HPDE6-E6E7 (cell line): ENCODE data around the gene FMO2.

ENCODE experiments used
- DNase-seq: peaks from one replicate; pipeline ENCODE4 v3.0.0; 2011; ENCODE audit warnings: missing footprints; ENCODE audit errors: extremely low spot score

Gene FMO2

GRCh38 chr1:171185091-171185490 is at the start of gene FMO2:
Gene FMO2 (plus strand): TSS chr1:171185300. CDS start chr1:171185714, 414 bp downstream.
- DNase-seq, result no peak

DNA sequence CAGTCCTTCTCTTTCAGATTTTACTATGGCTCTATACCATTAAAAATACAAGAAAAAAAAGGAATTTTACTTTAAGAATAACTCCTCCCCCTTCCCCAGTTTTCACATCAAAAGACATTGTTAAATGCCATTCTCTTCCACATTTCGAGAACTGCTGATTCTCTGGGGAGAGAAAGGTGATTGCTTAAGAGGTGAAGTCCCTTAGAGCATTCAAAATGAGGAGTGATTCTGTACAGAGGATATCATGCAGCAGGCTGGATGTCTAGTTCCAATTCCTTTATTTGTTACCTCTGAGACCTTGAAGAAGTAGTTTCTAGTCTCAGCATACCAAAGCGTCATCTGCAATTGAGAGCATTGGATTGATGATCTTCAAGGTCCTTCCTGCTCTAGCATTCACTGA is 47.5 kb upstream of the FMO2 start:
- no peak for DNase-seq

DNA sequence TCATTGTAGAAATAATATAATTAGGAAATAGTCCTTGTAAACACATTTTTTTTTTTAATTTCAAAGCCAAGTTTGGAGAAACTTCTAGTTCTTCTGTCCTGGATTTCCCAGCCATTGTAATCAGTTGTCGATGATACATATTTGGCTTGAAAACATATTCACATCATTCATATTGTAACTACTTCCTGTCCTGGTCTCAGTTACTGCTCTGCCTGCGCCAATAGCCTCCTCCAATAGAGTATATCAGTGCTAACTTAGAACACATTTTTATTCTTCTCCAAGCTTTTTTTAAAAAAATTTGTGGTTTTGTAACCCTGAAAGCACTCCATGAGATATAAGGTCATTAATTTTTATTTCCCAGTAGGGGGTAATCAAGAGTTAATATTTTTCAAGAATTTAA is 46.1 kb upstream of the FMO2 start:
- no peak for DNase-seq

GRCh38 chr1:171139890-171140289 is 45.2 kb upstream of the FMO2 start:
- no peak for DNase-seq

DNA sequence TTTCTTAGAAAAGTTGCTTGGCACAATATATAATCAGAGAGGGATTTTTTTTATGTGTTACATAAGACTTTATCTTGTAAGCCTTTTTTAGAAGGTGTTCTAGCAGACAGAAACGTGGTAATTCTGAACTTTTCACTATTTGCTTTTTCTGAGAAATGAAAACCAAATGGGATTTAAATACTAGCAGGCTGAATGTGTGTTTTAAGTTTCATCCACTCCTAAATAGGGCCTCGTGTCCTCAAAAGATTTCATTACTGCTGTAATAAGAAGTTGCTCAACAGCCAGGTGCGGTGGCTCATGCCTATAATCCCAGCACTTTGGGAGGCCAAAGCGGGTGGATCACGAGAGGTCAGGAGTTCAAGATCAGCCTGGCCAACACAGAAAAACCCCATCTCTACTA is 44.7 kb upstream of the FMO2 start:
- DNase-seq, result no peak

GRCh38 chr1:171140956-171141687 is 44.0 kb upstream of the FMO2 start:
- DNase-seq, result no peak

DNA sequence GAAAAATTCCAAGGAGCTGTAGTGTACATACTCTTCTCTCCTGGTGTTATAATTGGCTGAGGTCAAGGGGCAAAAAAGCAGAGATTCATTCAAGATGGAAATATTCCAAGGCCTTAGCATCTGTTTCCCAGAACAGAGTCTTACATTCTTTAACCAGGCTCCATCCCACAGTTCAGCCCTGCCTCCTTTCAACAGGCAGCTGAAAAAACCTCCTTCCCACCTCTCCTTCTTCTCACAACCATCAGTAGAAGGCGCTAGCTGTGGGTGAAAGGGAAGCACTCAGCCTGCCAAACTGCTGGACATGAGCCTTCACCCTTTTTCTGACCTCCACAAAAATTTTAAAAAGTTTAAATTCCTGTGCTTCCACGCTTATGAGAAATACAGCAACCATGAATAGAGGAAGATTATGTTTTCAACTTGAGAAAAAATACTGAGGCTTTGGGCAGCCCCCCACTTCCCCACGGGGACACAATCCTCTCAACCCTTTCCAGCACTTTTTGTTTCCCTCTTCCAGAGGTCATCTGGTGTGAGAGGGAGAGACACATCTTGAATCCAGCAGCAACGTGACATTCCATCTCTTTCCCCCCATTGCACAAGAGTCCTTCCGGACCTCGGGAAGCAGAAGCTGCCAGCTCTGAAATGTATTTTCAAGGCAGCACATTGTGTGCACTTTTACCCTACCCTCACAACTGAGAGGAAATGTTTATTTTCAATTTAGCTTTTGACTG is 43.2 kb upstream of the FMO2 start:
- DNase-seq, result no peak

DNA sequence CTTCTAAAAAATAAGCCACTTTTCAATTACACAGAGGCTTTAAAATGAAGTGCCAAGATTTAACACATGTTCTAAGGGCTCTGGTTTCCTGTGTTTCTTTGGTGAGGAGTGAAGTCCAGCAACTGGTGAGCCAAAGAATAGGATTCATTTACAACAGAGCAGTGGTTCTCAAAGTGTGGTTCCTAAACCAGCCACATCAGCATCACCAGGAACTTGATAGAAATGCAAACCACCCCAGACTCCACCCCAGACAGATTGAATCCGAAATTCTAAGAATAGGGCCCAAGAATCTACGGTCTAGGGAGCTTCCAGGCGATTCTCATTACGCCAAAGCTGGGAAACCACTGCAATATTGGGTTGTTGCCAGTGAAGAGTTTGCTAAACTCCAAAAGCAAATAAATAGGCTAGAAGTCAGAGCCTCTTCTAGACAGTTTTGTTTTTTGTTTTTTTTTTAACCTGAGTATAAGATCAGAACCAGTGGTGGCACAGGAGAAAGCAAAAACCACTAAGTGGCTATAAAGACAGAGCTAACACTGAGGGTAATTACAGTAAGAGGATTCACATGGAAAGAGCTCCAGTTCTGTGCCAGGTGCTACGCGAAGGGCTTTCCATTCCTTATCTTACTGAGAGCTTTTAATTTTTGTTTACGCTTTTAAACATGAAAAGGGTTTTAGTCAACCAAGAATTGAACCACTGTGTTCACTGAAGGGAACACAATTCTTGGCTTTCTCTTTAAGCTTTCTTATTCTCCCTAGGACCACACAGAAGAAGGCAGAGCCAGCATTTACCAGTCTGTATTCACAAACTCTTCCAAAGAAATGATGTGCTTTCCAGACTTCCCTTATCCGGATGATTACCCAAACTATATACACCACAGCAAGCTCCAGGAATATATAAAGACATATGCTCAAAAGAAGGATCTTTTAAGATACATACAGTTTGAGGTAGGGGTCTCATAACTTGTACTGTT is 42.4 kb upstream of the FMO2 start:
- DNase-seq, result no peak

DNA sequence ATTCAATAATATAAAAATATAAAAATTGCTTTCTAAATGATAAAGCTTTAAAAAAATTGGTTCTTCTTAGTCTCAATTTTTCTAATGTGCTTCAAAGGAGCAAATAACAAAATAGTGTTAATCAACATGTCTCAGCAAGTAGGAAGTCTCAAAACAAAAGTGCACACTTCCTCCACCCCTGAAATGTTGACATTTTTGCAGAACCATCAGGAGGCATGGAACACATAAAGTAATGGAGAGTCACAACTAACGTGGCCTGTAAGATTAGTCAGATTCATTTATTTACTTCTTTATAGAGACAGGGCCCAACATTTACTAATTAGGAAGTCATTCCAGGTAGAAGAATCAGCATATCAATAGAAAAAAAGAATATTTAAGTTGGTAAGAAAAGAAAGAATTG is 34.9 kb upstream of the FMO2 start:
- DNase-seq, result no peak

DNA sequence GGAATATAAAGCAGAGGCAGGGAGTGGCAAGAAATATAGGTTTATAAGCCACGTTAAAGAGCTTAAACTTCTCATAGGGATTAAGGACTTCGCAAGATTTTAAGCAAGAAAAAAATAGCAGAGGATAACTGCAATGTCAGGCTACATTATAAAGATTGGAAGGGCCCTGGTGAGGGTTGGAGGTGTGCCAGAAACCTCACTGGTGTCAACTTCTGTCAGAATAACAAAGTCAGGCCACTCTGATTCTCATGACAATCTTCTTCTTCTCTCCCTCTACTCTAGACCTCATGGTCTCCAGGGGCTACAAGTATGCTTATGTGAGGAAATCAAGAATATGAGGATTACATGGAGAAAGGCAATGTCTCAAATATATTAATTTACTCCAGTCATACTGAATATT is 32.6 kb upstream of the FMO2 start:
- no peak for DNase-seq

DNA sequence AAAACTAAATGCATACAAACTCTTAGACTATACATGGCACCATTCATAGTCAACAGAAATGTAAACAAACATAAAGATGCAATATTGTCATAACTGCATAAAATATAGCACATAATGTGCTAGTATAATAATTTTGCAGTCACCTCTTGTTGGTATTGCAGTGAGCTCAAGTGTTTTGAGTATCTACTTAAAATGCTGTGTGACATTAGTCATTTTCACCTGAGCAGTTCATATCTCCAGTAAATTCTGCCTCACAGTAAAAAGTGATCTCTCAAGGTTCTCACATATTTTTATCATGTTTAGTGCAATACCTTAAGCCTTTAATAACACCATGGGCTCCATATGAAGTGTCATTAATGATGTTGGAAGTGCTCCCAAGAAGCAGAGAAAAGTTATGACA is 29.6 kb upstream of the FMO2 start:
- DNase-seq, result no peak

DNA sequence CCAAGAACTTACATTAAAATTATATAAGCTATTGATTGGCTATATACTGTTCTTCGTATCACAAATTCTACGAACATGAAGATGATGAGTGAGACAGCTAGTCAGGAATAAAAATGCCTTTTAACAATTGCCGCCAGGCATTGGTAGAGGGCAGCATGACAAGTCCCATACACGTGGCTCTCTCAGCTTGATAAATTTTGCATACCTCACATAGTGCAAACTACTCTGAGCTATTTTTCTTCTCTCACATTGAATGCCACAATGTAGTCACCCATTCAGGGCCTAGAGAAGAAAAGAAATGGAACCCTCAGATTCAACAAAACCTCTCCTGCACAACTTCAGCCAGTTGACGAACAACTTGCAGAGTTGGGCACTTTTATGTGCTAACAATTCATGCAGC is 27.0 kb upstream of the FMO2 start:
- DNase-seq, result no peak

GRCh38 chr1:171158551-171158950 is 26.5 kb upstream of the FMO2 start:
- no peak for DNase-seq

- no peak for DNase-seq
Measured at GRCh38 chr1:171159148-171159547, 26.0 kb upstream of the FMO2 start.

- no peak for DNase-seq
Measured at GRCh38 chr1:171160211-171160610, 24.9 kb upstream of the FMO2 start.

DNA sequence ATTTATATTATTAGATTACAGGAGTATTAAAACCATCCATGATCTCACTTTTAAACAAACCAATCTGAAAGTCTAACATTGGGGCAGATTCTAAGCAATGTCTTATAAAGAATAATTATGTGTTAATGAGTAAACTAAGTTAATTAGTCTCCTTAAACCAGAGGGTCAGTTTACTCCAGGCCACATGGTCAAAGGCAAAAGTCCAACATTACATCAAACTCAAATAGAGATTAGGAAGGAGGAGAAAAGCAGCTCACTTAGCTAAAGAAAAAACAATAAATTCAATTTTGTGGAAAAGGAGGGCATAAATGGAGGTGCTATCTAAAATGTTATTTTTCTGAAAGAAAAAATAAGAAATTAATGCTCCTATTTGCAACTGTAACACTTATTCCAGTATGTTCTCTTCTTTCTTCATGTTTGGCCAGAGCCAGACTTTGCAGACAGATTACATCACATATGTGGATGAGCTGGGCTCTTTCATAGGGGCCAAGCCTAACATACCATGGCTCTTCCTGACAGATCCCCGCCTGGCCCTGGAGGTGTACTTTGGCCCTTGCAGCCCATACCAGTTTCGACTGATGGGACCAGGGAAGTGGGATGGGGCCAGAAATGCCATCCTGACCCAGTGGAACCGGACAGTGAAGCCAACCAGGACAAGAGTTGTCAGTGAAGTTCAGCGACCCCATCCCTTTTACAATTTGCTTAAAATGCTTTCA is 24.3 kb upstream of the FMO2 start:
- DNase-seq, result no peak

DNA sequence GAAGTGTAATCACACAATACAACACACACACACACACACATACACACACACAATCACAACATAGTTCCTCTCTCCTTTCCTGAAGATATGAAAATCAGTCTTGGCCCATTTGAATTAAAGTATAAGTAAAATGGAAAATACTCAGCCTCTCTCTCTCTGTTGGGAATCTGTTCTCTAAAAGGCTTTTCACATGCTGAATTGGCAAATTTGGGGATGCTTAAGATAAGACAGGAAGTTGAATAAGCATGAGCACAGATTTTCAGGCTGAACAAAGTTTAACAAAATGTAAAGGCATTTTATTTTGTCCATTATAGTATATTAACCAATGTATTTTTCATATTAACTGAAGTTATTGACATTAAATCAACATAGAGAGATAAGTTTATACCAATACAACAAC is 23.7 kb upstream of the FMO2 start:
- no peak for DNase-seq

DNA sequence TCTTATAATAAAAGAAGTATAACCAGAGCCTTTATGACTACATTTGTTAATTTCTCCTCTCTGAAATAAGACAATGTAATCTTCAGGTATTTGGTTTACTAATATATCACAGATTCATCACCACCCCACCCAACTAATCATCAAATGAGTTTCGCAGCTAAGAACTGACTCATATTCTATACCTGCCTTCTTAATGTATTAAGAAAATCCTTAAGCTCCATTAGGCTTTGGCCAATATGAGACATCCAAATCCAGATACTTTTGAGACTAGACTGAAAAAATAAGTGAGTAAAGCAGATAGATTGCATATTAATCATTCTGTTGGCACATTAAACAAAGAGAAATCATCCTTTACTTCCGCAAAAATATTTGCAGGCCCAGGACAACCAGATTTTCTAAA is 18.7 kb upstream of the FMO2 start:
- peak; percentile 32 for DNase-seq

- DNase-seq, result no peak
Measured at GRCh38 chr1:171167785-171168184, 17.3 kb upstream of the FMO2 start.

GRCh38 chr1:171172471-171172870 is 12.6 kb upstream of the FMO2 start:
- DNase-seq, result no peak

- no peak for DNase-seq
Measured at GRCh38 chr1:171173069-171173468, 12.0 kb upstream of the FMO2 start.
